ENCODE data around the gene EPM2A.

- no peak for TF ChIP-seq POLR2A (IDR thresholded peaks at IDR 0.05; ENCODE audit: extremely low read depth, insufficient read length)
- TF ChIP-seq CTCF (IDR thresholded peaks at IDR 0.05; ENCODE audit: low read depth, low read length) = no peak
These were observed 37.5 kb upstream of the EPM2A start for GRCh38 chr6:145772846-145773245.
